ENCODE data around the gene GRID1.

GRID1 gene

DNA sequence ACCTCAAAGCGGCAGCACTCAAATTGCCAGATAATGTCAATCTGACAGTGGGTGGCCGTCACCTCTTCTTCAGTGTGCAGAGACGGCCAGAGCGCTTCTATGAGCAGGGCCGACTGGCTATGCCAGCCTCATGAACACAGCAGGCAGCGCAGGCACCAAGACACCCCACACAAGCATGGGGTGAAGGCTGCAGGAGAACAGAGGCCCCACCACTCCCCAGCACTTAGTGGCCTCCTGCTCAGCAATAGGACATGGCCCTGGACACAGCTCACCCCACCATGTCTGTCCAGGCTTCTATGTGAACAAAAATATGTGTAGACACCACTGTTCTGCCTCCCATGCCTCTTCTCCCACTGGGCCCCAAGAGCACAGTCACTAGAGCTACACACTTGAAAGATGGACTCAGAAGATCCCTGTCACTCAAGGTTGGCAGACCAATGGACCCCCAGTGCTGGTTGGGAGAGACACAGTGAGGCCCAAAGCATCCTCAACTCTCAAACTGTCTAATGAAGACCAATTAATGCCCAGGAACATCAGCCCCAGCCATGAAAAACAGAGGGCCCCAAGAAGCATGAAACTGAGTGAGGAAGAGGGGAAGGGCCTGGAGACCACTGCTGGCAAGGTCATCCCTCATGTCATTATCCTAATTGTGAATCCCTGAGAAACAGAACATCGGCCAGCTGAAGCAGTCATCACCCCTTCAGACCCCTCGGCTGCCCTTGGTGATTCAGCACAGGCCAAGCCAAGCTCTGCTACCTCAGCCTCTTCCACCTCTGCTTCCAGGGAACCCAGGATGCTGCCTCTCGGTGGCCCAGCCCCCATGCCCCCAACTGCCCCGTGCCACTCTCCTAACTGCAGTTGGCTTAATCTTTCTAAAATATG lies 77.7 kb downstream of the GRID1 start:
- DNase-seq, result no peak

GRCh38 chr10:86287966-86288579 lies 78.5 kb downstream of the GRID1 start:
- DNase-seq, result no peak

DNA sequence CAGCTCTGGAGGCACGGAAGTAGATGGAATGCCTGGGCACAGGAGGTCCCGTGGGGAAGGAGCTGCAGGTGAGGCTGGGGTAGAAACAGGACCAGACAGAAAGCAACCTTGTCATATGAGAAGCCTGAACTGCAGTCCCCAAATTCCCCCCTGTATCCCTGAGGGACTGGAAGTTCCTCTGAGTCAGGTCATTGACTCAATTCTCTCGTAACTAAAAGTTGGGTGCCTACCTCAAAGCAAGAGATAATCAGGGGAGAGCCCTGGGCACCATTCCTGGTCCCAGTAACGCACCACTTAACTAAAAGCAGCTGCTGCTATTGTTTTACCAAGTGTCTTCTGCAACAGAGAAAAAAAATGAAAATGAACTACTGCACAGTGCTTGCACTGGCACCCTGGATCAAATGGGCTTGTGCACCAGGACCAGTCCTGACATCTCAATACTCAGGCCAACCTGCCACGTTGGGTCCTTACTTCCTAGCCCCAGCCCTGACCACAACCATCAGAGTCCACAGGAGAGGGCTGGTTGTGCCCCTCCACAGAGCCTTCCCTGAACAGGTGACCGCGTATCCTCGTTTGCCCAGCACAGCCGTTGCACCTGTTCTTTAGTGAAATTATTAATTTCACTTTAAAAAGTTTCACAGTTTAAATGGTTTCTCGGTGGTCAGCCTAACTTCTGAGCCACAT lies 79.3 kb downstream of the GRID1 start:
- DNase-seq, result no peak

GRCh38 chr10:86286236-86287109 lies 80.1 kb downstream of the GRID1 start:
- no peak for DNase-seq

DNA sequence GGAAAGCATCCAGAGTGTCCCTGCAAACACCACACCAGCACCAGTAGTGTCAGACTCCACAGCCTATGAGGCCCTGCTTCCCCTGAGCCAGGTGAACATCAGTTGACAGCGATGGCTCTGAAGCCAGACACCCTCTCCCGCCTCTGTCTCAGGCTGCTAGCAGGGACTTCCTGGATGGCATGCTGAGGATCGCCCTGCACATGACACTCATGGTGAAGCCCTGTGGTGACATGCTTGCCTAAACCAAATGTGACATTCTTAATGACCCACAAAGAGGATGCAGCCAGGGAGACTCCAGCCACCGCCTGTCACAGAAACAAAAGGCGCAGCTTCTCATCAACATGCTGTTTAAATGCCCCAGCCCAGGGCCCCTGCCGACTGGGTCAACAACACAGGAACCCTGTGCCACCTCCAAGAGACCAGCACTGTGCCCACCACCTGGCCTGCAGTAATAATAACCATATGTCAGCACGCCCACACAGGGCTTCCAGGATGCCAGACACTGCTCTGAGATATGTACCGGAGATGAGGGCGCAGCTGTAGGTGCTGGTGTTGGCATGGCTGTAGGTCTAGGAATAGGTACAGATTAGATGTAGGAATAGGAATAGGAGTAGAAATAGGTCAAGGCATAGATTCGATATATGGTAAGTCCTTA lies 81.3 kb downstream of the GRID1 start:
- no peak for DNase-seq

GRCh38 chr10:86284355-86285105 lies 82.1 kb downstream of the GRID1 start:
- DNase-seq, result no peak

DNA sequence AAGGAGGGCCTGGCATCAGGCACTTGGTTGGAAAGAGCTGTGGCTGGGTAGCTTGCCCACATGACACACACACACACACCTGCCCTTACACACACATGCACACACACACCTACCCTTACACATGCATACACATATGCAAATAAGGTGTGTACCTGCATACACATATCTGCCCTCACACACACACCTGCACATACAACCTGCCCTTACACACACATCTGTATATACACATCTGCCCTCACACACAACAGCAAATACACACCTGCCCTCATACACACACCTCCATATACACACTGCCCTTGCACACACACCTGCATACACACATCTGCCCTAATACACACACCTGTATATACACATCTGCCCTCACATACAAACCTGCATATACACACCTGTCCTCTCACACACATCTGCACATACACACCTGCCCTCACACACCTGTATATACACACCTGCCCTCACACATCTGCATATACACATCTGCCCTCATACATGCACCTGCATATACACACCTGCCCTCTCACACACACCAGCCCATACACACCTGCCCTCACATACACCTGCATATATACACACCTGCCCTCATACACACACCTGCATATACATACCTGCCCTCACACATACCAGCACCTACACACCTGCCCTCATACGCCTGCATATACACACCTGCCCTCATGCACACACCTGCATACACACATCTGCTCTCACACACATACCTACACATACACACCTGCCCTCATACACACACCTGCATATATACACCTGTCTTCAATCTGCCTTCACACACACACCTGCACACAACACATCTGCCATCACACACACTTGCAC lies 82.9 kb downstream of the GRID1 start:
- no peak for DNase-seq

DNA sequence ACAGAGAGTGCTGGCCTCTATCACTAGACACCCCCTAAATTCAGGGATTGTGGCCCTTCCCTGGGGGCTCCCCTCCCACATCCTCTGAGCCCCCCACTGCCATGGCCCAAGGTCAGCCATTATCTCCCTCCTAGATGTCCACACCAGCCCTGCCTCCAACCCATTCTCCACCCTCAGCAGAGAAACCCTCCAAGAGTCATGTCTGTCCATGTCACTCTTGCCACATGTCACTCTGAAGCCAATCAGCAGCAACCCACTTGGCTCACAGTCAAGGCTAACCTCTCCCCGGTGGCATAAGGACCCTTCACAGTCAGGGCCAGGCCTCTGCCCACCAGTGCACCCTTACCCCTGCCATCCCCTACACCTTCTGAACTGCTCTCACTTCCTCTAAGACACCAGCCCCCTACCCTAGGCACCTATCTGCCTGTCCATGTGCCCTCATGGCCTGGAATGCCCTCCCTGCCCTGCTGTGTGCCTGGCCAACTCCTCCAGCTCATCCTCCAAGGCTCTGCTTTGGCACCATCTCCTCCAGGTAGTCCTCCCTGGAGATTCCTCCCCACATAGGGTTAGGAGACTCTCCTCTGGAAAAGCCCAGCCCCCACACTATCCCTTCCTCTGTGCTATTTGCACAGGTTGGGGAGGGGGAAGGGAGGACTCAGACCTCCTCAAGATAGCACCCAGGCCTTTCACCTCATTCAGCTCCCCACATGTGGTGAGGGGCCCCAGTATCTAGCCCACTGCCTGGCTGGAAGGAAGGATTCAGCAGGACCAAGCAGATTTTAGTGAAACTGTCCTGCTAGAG lies 83.7 kb downstream of the GRID1 start:
- DNase-seq, result no peak

DNA sequence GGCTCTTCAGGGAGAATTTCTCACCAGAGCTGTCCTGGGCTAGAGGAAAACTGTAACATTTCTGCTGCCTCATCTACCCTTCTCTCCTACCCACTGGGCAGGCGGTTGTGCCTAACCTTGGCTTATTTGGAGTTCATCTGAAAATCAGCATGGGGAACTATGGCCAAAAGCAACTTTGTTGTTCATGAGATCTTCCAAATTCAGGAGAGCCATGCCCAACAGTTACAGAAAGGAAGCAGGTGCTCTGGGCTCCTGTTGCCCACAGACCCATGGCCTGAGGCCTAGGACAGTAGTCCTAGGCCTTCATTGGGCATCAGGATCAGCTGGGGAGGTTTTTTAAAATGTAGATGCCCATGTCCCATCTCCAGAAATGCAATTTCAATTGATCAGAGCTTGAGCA lies 85.2 kb downstream of the GRID1 start:
- no peak for DNase-seq

- no peak for DNase-seq
Observed at GRCh38 chr10:86269332-86269731, 97.3 kb downstream of the GRID1 start.

DNA sequence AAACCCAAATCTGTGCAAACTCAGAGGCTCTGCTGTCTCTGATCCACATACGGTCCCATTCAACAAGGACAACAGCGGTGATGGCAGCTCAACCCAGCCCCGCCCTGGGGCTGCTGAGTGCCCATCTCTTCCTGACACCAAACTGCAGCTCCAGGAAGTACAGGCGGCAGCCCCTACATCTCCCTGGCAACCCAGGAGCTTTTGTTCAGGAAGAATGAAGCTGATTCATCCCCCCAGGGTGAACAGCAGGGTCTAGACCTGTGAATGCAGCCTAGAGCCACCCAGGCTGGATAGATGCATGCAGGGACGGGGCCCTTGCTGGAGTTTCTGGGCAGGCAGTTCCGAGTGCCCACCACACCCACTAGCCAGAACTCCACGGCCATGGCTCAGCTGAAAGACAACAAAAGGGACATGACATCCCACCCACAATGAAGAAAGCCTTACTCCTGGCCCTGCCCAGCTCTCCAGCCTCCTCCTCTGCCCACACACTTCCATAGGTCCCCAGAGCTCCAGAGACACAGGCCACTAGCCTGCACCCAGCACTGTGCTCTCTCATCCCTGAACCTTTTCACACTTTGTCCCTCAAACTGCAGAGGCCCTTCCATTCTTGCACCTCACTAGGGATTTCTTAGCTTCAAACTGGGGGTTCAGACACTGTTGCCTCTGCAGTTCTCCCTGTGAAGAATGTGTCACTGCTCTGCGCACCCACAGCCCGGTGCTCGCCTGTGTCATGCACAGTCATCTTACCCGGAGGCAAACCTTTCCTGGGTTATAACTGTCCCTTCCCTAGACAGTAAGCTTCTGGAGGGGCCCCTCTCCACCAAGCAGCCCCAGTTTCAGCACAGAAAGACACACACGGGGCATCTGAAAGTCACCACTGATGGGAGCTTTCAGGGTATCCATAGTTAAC lies 99.1 kb downstream of the GRID1 start:
- no peak for DNase-seq

DNA sequence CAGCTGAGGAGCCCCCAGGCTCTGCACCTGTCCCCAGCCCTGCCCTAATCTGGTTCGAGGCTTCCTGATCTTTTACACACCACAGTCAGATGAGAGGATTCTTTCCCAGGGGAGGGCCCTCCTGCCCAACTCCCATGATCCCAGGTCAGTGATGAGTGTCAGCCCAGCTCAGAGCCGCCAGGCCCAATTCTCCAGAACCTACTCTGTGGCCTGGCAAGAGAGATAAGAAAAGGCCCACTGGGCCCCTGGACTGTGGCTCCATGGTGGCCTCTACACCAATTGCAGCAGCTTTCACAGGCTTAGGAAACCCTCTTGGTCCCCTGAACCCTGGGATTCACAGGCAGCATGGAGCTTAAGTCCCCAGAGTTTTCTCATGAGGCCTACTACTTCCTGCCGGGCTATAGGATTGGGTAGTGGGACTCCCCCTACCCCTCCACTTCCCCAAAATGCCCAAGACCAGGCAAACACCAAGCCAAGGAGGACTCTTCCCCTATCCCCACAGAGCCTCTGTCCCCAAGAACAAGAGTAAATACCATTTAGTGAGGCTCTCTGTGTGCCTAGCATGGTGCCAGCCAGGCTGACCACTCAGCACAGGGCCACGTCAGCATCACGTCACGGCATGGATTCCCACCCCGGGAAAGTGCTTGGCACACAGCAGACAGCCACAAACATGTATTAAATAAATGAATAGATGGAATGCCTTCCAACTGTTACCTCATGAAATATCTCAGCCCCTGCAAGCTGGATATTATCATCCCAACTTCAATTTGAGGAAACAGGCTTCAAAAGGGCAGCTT lies 100.0 kb downstream of the GRID1 start:
- no peak for DNase-seq

DNA sequence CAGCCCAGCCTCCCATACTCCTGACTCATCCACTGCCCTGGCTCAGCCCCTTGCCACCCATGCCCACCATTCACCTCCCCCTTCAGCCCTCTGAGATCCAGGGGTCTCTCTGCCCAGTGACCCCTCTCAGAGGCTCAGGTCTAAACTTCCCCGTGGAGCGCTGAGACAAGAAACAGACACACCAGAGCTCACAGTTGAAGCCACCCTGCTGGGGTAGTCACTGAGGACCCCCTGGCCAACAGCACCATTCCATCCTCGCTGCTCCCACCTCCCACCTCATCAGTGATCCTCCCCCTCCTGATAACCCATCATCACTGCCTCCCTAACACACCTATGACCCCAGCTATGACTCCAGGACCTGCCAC lies 100.7 kb downstream of the GRID1 start:
- no peak for DNase-seq

GRCh38 chr10:86265236-86265894 lies 101.2 kb downstream of the GRID1 start:
- DNase-seq, result no peak

GRCh38 chr10:86264481-86265231 lies 101.9 kb downstream of the GRID1 start:
- DNase-seq, result no peak

GRCh38 chr10:86263907-86264306 lies 102.7 kb downstream of the GRID1 start:
- DNase-seq, result no peak

DNA sequence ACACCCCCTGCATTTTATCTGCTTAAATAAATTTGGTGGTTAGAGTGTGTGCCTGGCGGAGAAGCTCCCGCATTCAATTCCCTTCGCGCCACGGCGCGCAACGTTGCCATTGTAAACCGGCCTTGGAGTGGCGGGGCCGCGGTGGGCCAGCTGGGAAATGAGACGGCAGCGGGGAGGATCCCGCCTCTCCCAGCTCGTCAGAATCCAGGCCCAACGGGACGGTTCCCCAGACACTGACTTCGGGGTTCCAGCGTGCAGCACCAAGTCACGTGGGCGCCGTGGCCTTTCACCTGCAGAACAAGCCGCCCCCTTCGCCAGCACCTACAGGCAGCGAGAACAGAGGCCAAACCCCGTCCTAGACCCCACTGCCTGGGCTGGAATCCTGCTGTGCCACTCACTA lies 103.4 kb downstream of the GRID1 start:
- no peak for DNase-seq

Measured in RPMI8226 (cell line).